ENCODE results near the gene MKLN1.

MKLN1 gene

GRCh38 chr7:131354390-131354789, 26.7 kb downstream of the MKLN1 start:
- DNase-seq (ENCODE audit: low read depth), result no peak

- no peak for DNase-seq (ENCODE audit: low read depth)
Observed at GRCh38 chr7:131355917-131356777, 28.5 kb downstream of the MKLN1 start.

DNA sequence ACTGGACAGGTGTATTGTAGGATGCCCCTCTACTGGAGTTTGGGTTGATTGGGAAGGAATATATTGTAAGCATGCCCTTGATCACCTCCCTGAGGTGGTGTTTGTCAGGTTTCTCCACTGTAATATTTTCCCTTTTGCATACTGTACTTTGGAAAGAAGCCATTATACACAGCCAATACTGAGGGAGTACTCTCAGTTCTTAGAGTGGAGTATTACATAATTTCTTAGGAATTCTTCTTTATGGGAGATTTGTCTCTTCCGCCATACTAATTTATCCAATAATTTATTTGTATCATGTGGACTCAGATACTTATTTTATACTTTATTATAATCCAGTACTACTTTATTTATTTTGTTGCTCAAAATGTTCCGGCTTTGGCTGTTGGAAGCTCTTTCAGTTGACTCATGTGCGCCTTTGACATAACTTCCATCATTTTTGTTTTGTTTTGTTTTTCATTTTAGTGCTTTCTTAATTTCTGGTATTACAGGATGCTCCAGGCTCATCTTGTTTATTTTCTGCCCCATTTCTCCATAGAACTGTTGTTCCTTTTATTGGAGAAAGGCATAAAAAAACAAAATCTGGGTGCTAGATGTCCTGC, 29.7 kb downstream of the MKLN1 start:
- no peak for DNase-seq (ENCODE audit: low read depth)

DNA sequence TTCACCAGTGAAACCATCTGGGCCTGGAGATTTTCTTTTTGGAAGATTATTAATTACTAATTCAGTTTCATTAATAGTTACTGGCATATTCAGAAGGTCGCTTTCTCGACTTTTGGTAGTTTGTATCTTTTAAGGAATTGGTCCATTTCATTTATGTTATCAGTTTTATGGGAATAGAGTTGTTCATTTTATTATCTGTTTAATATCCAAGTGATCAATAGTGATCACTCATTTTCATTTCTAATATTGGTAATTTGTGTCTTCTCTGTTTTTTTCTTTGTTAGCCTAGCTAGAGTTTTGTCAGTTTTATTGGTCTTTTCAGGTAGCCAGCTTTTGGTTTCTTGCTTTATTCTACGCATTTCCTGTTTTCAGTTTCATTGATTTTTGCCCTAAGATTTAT, 31.0 kb downstream of the MKLN1 start:
- no peak for DNase-seq (ENCODE audit: low read depth)

DNA sequence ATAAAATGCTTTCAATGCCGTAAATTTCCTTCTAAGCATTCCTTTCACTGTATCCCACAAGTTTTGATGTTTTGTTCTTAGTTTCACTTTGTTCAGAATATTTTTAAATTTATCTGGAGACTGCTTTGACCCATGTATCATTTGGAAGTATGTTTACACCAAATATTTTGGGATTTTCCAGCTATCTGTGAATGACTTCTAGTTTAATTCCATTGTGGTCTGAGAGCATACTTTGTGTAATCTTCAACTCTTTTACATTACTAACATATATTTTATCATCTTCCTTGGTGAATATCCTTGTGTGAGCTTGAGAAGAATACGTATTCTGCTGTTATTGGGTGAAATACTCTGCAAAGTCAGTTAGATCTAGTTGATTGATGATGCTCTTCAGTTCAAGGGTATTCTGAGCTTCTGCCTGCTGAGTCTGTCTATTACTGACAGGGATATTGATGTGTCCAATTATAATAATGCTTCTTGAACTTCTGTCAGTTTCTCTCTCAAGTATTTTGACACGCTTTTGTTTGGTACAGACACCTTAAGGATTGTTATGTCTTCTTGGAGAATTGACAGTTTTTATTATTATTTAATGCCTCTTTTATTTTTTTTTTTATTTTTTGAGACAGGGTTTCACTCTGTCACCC, 31.6 kb downstream of the MKLN1 start:
- no peak for DNase-seq (ENCODE audit: low read depth)

GRCh38 chr7:131363719-131364118, 36.0 kb downstream of the MKLN1 start:
- DNase-seq (ENCODE audit: low read depth), result no peak

DNA sequence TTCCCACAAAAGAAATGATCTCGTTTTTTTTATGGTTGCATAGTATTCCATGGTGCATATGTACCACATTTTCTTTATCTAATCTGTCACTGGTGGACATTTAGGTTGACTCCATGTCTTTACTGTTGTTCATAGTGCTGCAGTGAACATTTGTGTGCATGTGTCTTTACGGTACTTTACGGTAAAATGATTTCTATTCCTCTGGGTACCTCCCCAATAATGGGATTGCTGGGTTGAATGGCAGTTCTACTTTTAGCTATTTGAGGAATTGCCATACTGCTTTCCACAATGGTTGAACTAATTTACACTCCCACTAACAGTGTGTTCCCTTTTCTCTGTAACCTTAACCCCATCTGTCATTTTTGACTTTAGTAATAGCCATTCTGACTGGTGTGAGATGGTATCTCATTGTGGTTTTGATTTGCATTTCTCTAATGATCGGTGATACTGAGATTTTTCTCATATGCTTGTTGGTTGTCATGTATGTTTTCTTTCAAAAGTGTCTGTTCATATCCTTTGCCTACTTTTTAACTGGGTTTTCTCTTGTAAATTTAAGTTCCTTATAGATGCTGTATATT, 37.2 kb downstream of the MKLN1 start:
- DNase-seq (ENCODE audit: low read depth), result no peak

- DNase-seq (ENCODE audit: low read depth), result no peak
Observed at GRCh38 chr7:131365838-131366237, 38.2 kb downstream of the MKLN1 start.

DNA sequence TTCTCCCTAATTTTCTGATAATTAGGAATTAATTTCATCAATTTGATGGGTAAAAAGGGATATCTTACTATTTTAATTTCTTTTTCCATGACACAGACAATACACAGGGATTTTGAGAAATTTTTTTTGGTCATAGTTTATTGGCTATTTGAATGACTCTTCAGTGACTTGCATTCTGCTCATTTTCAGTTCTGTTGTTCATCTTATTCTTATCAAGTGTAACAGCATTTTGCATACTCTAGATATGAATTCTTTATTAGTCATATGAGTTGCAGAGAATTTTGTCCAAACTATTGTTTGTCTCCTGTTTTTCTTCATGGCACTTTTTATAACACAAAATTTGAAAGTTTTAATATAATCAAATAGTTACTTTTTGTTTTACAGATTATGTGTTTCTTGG, 41.7 kb downstream of the MKLN1 start:
- DNase-seq (ENCODE audit: low read depth), result no peak

GRCh38 chr7:131370523-131370968, 42.9 kb downstream of the MKLN1 start:
- DNase-seq (ENCODE audit: low read depth), result peak; percentile 10

- no peak for DNase-seq (ENCODE audit: low read depth)
Observed at GRCh38 chr7:131371411-131371810, 43.7 kb downstream of the MKLN1 start.

- no peak for DNase-seq (ENCODE audit: low read depth)
Observed at GRCh38 chr7:131372554-131372953, 44.9 kb downstream of the MKLN1 start.

GRCh38 chr7:131374821-131375220, 47.1 kb downstream of the MKLN1 start:
- DNase-seq (ENCODE audit: low read depth), result no peak

- no peak for DNase-seq (ENCODE audit: low read depth)
Observed at GRCh38 chr7:131381069-131381838, 53.6 kb downstream of the MKLN1 start.

DNA sequence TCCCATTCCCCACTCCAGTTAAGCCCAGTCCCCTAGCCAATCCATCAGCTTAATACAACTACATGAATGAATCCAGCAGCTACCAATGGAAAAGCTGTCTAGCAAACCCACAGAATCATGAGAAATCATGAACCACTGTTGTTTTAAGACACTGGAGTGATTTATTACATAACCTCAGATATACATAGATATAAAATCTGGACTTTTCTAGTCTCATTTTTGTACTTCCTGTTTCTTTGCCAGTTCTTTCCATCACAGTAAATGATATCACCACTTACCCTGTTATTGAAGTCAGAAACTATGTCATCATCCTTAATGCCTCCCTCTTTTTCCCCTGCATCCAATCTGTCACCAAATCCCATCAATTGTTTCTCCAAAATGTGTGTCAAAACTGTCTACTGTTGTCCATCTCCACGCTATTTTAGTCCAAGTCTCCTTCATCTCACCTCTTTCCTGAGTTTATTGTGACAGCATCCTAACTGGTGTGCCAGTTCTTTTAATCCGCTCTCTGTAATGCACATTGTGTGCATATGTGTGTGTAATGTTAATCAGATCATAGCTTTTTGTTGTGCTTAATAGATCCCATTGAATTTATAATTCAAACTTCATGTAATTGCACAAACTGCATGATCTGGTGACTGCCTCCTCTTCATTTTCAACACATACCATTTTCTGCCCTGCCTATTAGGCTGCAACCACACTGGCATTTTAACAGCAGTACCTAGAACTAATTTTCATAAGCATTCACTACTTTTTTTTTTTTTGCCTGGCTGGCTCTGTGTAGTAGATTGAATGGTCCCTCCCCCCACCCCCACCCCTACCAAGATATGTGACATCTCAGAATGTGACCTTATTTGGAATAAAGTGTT, 56.0 kb downstream of the MKLN1 start:
- DNase-seq (ENCODE audit: low read depth), result no peak

DNA sequence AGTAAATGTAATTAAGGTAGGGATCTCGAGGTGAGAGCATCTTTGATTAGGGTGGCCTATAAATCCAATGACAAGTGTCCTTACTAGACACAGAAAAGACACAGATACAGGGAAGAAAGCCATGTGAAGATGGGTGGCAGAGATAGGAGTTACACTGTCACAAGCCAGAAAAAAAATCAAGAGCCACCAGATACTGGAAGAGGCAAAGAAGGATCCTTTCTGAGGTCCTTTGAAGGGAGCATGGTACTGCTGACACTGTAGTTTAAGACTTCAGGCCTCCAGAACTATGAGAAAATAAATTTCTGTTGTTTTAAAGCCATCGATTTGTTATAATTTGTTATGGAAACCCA, 56.6 kb downstream of the MKLN1 start:
- no peak for DNase-seq (ENCODE audit: low read depth)

GRCh38 chr7:131385039-131385605, 57.4 kb downstream of the MKLN1 start:
- no peak for DNase-seq (ENCODE audit: low read depth)

DNA sequence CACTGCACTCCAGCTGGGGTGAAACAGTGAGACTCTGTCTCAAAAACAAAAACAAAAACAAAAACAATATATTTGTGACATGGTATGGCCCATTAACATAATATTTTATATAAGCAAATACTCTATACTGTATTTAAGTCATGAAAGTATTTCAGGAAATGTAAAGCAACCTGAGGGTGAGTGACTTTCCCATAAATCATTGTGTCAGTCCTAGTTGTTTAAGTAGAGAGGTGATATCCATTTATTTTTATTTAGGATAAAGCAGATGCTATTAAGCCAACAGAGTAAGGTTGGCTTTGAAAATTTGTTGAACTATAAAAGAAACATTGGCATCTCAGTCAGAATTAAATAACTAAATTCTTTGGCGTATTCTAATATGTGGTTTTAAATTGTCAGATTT, 60.5 kb downstream of the MKLN1 start:
- no peak for DNase-seq (ENCODE audit: low read depth)

GRCh38 chr7:131390275-131390674, 62.6 kb downstream of the MKLN1 start:
- DNase-seq (ENCODE audit: low read depth), result no peak

- DNase-seq (ENCODE audit: low read depth), result no peak
Observed at GRCh38 chr7:131391145-131391544, 63.5 kb downstream of the MKLN1 start.

- DNase-seq (ENCODE audit: low read depth), result no peak
Observed at GRCh38 chr7:131400681-131401176, 73.1 kb downstream of the MKLN1 start.

Data from activated gamma-delta T cell treated with anti-CD3 and anti-CD28 coated beads, Interleukin-2, amount 50 U/mL, for 16 hours (primary cell).